Thymus (tissue), 11 donors: ENCODE measurements around the gene PMM2. TPM values are rescaled to one million over a fixed set of nuclear protein-coding genes. Genes with fewer than 3 reads are reported as not detected.

Source experiments
- DNase-seq, 9 donors: peaks; one replicate each; pipeline ENCODE4 v3.0.0-alpha.2; 2013; ENCODE audit warnings: low spot score in 9 of 9, low read depth in 6 of 9, missing footprints in 1 of 9
- H3K27ac ChIP-seq, 2 donors: one replicate each; pipeline ENCODE4 v1.5.1; 2013; ENCODE audit warnings: control low read depth in 1 of 2, low read depth in 1 of 2, low read length in 1 of 2, mild to moderate bottlenecking in 1 of 2, moderate library complexity in 1 of 2
- H3K27me3 ChIP-seq, 2 donors: one replicate each; pipeline ENCODE4 v1.5.1; 2013; ENCODE audit warnings: low read length in 1 of 2; ENCODE audit not compliant: control insufficient read depth in 2 of 2, insufficient read depth in 1 of 2
- H3K36me3 ChIP-seq, 2 donors: one replicate each; pipeline ENCODE4 v1.5.1; 2013; ENCODE audit warnings: low read length in 1 of 2, mild to moderate bottlenecking in 1 of 2, moderate library complexity in 1 of 2; ENCODE audit not compliant: control insufficient read depth in 2 of 2, insufficient read depth in 2 of 2
- H3K4me1 ChIP-seq, 2 donors: one replicate each; pipeline ENCODE4 v1.5.1; 2013; ENCODE audit warnings: low read length in 2 of 2; ENCODE audit not compliant: control insufficient read depth in 2 of 2, insufficient read depth in 2 of 2
- H3K4me3 ChIP-seq, 2 donors: one replicate each; pipeline ENCODE4 v1.5.1; 2013; ENCODE audit warnings: low read length in 2 of 2, control low read depth in 1 of 2, mild to moderate bottlenecking in 1 of 2
- H3K9me3 ChIP-seq, 2 donors: one replicate each; pipeline ENCODE4 v1.5.1; 2013; ENCODE audit warnings: low read length in 1 of 2, mild to moderate bottlenecking in 1 of 2; ENCODE audit not compliant: control insufficient read depth in 2 of 2, insufficient read depth in 1 of 2
- WGBS: extraction: QIAGEN DNeasy Blood & Tissue Kit; methylation state at CpG from one replicate; pipeline ENCODE4 v1.1.7; 2013; 5-methylcytosine and 5-hydroxymethylcytosine counted together
- polyA plus RNA-seq: library from polyadenylated mRNA; stranded (reverse); fragments of 200-250 nt; gene quantifications from one replicate; pipeline ENCODE4 v1.2.3, GENCODE V29; 2013
- total RNA-seq: library from RNA; stranded (reverse); fragments of 120-200 nt; gene quantifications from one replicate; pipeline ENCODE4 v1.2.4, GENCODE V29; 2013
- donor health status: healthy.

Gene PMM2
- total and polyA plus RNA-seq, 2 donors: 13.8 to 18.6 TPM

DNA sequence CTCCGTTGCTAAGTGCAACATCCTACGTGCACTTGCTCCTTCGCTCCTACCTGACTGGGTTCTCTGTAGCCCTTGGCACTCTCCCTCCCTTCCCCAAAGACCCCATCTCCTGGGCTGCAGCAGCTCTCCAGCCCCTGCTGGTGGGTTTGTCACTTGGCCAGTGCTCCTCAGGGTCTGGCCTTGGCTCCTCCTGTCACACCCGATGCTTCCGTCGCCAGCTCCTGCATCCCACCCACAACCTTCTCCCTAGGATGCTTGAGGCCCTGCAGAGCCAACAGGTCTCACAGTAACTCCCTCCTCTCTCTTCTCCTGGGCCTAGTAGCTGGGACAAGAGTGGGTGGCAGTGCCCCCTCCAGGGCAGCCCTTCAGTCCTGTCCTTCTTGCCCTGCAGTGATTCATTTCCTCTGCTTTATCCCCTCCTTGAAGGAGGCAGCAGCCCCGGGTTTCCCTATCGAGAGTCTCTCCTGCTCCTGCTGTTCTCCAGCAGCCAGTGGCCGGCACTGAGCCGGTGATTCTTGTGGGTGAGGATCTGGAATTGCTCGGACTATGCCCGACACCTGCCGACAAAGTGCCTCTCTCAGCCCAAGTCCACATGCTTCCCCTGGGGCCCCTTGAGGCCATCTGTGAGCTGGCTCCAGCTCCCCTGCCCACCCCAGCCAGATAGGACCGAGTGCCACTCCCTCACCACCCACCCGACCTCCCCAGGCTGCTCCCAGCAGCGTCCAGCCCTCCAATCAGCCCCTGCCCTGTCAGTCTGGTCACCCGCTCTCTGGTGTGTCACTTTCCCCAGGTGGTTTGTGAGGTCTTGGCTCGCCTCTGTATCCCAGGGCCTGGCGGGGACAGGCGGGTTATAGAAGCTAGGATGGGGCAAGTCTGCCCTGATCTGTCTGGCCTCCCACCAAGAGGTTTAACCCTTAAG is 88.3 kb downstream of the PMM2 start:
- H3K9me3 ChIP-seq: no peaks in the 10 kb centered on the region
- peaks cover 24 to 27% of the 10 kb centered on the region in 2 donors for H3K36me3 ChIP-seq
- peaks cover 0 to 19% of the 10 kb centered on the region in 2 donors for H3K27me3 ChIP-seq
- DNase-seq: no peak
- H3K27ac ChIP-seq: no peak overlapping the region
- 31% methylated on average over 20 of the region's 20 CpGs for WGBS
- H3K4me3 ChIP-seq: no peak overlapping the region
- no peaks in the 10 kb centered on the region for H3K4me1 ChIP-seq

DNA sequence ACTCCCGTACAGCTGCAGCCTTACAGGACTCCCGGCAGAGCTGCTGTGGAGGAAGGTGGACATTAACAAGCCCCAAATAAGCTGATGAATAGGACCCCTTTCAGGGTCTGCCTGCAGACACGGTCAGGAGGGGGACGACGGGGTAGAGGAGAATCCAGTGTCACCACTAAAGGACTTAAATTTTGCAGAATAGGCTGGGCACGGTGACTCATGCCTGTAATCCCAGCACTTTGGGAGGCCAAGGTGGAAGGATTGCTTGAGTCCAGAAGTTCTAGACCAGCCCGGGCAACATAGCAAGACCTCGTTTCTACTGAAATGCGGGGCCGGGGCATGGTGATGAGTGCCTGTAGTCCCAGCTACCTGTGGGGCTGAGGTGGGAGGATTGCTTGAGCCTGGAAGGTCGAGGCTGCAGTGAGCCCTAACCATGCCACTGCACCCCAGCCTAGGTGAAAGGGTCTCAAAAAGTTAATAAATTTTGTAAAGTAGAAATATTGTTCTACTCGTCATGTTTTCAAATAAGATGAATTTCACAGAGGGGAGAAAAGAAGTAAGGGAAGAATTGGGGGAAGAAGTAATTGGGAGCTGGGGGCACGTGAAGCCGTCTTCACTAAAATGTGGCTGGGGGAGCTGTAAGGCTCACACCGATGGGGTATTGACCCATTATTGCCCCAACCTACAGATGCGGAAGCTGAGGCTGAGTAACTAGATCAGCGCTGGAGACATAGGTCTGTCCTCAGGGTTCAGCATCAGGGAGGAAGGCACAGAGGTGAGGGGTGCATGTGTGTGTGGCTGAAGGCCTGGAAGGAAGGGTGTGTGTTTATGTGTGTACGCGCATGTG is 89.2 kb downstream of the PMM2 start:
- H3K27me3 ChIP-seq: peaks cover 0 to 19% of the 10 kb centered on the region in 2 donors
- no peaks in the 10 kb centered on the region for H3K4me1 ChIP-seq
- H3K9me3 ChIP-seq: no peaks in the 10 kb centered on the region
- H3K27ac ChIP-seq: no peak overlapping the region
- no peak for DNase-seq
- H3K36me3 ChIP-seq: peaks cover 33 to 36% of the 10 kb centered on the region in 2 donors
- whole genome bisulfite sequencing: 81% methylated on average over 19 of the region's 19 CpGs
- no peak overlapping the region for H3K4me3 ChIP-seq

DNA sequence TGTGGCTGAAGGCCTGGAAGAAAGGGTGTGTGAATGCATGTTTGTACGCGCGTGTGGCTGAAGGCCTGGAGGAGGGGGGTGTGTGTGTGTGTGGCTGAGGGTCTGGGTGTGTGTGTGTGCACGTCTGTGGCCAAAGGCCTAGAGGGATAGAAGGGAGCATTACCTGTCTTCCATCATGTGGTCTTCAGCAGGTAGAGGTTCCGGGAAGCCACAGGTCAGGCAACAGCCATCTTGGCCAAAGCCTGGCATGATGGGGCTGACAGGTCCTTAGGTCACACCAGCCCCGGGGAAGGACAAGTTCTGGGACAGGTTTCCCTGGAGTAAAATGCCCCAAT is 89.8 kb downstream of the PMM2 start:
- WGBS: 98% methylated on average over 6 of the region's 6 CpGs
- Histone ChIP-seq H3K4me3 (no peak overlapping the region), H3K27ac (no peak overlapping the region), H3K4me1 (no peaks in the 10 kb centered on the region), H3K36me3 (peaks cover 39 to 42% of the 10 kb centered on the region in 2 donors), H3K9me3 (no peaks in the 10 kb centered on the region), H3K27me3 (peaks cover 0 to 19% of the 10 kb centered on the region in 2 donors)
- DNase-seq: no peak

- no peaks in the 10 kb centered on the region for H3K4me1 ChIP-seq
- 95% methylated on average over 16 of the region's 16 CpGs for WGBS
Observed at GRCh38 chr16:8887952-8888560, 90.4 kb downstream of the PMM2 start.

DNA sequence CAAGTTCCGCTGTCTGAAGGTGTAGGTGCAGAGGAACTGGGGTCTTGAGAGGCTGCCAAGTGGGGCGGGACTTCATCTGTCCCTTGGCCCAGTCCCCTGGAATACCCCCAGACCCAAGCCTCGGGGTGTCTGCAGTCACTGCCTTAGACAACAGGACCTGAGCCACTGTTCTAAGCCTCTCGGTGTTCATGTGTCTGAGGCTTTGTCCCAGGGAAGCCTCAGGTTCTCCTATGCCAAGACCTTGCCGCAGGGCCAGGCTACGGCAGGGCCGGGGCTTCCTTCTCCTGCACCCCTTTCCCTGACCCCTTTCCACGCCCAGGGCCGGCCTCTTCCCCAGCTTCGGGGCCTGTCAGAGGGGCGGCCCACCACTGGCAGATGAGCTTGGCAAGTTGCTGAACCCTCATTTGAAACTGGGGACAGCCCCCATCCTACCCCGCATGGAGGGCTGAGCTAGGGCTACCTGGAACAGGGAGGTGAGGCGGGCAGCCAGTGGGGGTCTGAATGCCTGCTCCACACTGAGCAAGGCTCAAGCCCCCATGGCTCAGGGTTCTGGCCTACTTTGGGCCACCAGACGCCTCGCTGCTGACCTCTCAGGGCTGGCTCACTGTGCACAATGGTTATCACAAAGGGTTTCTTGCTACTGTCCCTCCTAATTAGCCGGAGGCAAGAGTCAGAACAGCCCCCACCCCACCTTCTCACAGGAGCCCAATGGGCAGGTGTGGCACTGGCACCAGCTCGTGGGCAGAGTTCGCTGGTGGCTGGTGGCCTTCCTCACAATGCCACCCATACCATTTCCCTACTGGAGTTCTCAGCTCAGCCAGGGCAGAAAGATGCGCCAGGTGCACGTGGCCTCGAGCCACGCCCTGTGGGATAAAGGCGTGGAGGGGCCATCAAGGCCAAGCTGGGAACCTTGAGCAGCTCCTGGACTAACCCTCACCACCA is 91.6 kb downstream of the PMM2 start:
- WGBS: 93% methylated on average over 23 of the region's 23 CpGs
- H3K4me1 ChIP-seq: no peaks in the 10 kb centered on the region
- DNase-seq: no peak

More at GRCh38 chr16:8887952-8888560, 90.4 kb downstream of the PMM2 start:
- no peak for DNase-seq
- H3K9me3 ChIP-seq: no peaks in the 10 kb centered on the region
- H3K36me3 ChIP-seq: peaks cover 42 to 46% of the 10 kb centered on the region in 2 donors
- no peak overlapping the region for H3K27ac ChIP-seq
- no peak overlapping the region for H3K4me3 ChIP-seq
- peaks cover 0 to 19% of the 10 kb centered on the region in 2 donors for H3K27me3 ChIP-seq

DNA sequence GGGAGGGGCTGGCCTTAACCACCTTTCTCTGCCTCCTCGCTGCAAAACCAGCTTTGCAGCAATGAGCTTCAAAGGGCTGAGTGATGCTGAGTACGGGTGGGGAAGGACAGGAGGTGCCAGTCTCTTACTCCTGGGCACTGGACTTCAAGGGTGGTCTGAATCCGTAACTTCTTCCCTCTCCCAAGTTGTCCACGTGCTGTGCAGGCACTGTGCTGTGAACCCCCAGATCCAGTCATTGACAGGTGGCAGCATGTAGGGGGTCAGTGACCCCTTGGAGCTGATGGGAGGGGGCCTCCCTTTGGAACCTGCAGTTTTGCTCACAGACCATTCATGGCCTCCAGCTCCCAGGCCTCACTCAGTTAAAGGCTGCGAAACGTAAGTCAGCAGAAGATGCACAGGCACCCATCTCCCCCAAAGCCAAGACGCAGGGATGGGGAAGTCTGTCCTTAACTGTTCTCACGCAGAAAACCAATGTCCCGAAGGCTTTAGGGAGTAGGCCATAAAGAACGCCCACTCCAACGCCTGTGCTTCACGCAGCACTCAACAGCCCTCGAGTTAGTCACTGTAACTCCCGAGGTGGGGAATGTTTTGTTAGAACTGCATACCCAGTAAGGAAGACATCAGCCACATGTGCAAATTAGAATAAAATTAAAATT is 92.4 kb downstream of the PMM2 start:
- no peaks in the 10 kb centered on the region for H3K9me3 ChIP-seq
- H3K4me1 ChIP-seq: no peaks in the 10 kb centered on the region
- WGBS: 93% methylated on average over 14 of the region's 14 CpGs
- no peak overlapping the region for H3K27ac ChIP-seq
- no peak overlapping the region for H3K4me3 ChIP-seq
- H3K36me3 ChIP-seq: peaks cover 62 to 65% of the 10 kb centered on the region in 2 donors
- DNase-seq: no peak
- peaks cover 0 to 18% of the 10 kb centered on the region in 2 donors for H3K27me3 ChIP-seq

More for the DNA sequence above, 91.6 kb downstream of the PMM2 start:
- H3K27me3 ChIP-seq: peaks cover 0 to 19% of the 10 kb centered on the region in 2 donors
- H3K27ac ChIP-seq: no peak overlapping the region
- H3K9me3 ChIP-seq: no peaks in the 10 kb centered on the region
- H3K4me3 ChIP-seq: no peak overlapping the region
- peaks cover 54 to 57% of the 10 kb centered on the region in 2 donors for H3K36me3 ChIP-seq

- DNase-seq: no peak
- WGBS: 98% methylated on average over 5 of the region's 5 CpGs
- H3K4me3 ChIP-seq: no peak overlapping the region
- H3K27ac ChIP-seq: no peak overlapping the region
- H3K36me3 ChIP-seq: peaks cover 67 to 70% of the 10 kb centered on the region in 2 donors
- peaks cover 0 to 13% of the 10 kb centered on the region in 2 donors for H3K27me3 ChIP-seq
- no peaks in the 10 kb centered on the region for H3K4me1 ChIP-seq
- H3K9me3 ChIP-seq: no peaks in the 10 kb centered on the region
Observed at GRCh38 chr16:8890549-8890921, 92.9 kb downstream of the PMM2 start.

DNA sequence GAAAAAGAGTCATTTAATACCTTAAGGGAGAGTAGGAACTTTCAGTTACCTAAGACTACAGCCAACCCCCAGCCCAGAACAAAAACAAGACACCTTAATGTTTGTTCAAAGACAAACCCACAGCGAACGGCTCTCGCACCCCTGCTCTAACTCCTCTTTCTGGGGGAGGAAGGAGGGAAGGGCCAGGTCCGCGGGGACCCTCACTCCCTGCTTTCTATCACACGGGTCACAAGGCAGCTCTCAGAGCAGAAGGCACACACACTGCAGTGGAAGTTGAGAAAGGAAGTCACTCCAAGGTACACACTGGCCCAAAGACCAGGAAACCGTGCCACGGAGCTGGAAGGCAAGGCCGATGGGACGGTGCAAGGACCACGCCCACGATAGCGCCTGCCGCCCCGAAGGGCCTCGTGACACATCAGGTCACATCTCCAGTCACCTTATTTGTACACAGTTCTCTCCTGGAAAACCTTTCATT is 94.5 kb downstream of the PMM2 start:
- 96% methylated on average over 16 of the region's 16 CpGs for WGBS
- Histone ChIP-seq H3K36me3 (peaks cover 83% of the 10 kb centered on the region in 2 donors), H3K27me3 (no peaks in the 10 kb centered on the region), H3K27ac (peak overlapping the region in 1 of 2 donors; percentile 78), H3K9me3 (no peaks in the 10 kb centered on the region), H3K4me1 (no peaks in the 10 kb centered on the region), H3K4me3 (no peak overlapping the region)
- no peak for DNase-seq
